Mucosa of gallbladder (tissue), 1 donor: Measurements from ENCODE around the gene LBHD1. TPM values are rescaled to one million over a fixed set of nuclear protein-coding genes. Genes with fewer than 3 reads are reported as not detected.
"Not testable (repeated sequence)": the region's sequence is repeated elsewhere in the genome, so short reads cannot be mapped to it uniquely, and the experiment has no call there.

ENCODE experiments used
- DNase-seq: peaks from one replicate; pipeline ENCODE4 v3.0.0-alpha.2; 2020; ENCODE audit warnings: low spot score
- total RNA-seq: library from RNA; stranded (reverse); gene quantifications from one replicate; pipeline ENCODE4 v1.2.1, GENCODE V29; 2021
- donor health status: DM: no; HTN: no; CAD: no.

LBHD1 gene
- total RNA-seq: 7.7 TPM

DNA sequence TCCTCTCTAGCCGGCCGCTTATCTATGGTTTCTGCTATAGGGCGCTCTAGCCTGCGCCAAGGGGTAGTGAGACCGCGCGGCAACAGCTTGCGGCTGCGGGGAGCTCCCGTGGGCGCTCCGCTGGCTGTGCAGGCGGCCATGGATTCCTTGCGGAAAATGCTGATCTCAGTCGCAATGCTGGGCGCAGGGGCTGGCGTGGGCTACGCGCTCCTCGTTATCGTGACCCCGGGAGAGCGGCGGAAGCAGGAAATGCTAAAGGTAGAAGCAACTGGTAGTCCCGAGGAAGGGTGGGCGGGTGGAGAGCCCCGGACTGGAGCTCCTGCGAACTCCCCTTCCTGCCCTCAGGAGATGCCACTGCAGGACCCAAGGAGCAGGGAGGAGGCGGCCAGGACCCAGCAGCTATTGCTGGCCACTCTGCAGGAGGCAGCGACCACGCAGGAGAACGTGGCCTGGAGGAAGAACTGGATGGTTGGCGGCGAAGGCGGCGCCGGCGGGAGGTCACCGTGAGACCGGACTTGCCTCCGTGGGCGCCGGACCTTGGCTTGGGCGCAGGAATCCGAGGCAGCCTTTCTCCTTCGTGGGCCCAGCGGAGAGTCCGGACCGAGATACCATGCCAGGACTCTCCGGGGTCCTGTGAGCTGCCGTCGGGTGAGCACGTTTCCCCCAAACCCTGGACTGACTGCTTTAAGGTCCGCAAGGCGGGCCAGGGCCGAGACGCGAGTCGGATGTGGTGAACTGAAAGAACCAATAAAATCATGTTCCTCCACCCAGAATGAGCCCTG is at the start of gene LBHD1, which contains the start of gene UQCC3:
TSS of gene LBHD1 (minus strand) at position 660 of the 782 bp plus-strand sequence. CDS start 2,236 bp downstream, outside the sequence.
TSS of gene UQCC3 (plus strand) at position 66 of the 782 bp plus-strand sequence. CDS start at position 139, 73 bp downstream.
- DNase-seq: peak; percentile 76

- no peak for DNase-seq
These were observed 47.4 kb upstream of the LBHD1 start for GRCh38 chr11:62719302-62719978.

DNA sequence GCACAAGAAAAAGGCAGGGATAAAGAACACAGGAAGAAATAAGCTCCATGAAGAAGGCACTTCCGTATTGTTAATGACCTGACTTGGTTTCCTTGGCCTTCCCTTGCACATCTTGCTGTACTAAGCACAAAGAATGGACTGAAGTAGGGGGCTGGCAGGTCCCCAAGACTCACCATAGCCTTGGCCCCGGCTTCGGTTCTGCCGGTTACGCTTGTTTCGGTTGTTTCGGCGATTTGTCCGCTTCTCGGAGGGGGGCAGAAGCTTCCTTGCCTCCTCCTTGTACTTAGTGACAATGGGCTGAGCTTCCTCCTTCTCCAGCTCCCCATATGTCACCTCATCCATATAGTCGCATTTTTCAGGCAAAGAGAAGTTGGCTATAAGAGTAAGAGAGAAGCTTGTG is 44.7 kb upstream of the LBHD1 start:
- no peak for DNase-seq

DNA sequence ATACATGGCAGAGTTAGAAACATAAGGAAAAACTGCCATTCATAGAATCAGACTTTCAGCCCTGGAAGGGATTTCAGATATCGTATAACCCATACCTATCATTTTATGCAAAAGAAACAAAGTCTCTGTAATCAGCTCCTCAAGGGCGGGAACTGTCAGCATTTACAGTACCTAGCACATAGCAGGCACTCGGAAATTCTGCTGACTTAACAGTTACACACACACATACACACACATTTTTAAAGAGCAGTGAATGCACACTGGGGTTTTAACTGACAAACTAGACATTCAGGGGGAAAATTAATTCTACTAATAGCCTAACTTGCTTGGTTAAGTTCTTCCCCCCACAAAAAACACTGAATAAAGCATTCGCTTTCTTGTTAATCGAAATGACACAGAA is 44.1 kb upstream of the LBHD1 start:
- no peak for DNase-seq

DNA sequence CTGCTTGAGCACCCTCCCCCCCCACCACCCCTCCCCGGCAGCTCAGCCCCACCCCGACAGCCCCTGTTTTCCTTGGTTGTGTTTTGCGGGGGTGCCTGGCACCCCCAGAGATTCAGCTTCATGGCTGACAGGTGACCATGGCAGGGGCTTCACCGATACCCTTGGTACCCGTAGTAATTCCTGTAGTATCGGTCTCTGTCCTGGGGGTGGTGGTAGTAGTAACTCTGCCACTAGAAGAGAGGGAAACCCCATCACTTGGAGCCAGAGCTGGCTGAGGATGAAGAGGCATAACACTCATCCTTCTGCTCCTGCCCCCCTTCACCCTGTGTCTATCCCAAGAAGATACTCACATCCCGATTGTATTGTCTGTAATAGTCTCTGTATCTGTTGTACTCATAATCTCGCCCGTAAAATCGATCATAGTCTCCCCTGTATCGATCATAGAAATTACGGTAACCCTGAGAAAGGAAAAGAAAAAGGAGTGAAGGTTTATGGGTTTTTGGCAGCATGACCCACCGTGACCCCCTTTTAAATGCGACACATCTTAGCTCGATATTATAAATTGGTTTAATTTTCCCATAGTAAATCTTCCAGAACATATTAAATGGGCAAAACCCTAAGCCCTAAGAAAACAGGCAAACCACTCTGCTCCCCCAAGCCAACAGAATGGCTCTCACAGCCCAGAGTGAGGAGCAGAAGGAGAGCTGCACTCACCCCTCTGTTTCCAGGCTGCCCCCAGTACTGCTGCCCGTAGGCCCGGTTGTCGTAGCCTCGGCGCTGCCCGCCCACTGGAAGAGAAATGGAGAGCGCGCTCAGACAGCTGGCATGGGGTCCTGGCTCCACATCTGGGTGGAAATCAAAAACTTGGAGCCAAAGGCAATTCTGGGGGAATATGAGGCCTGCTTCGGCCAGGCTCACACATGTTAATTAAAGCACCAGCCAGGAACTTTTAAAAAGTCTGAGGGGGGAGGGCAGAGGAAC is 43.4 kb upstream of the LBHD1 start:
- no peak for DNase-seq

- DNase-seq: peak; percentile 81
These were observed 41.3 kb upstream of the LBHD1 start for GRCh38 chr11:62713343-62713742.

GRCh38 chr11:62712861-62713260 is 40.8 kb upstream of the LBHD1 start:
- DNase-seq: no peak

DNA sequence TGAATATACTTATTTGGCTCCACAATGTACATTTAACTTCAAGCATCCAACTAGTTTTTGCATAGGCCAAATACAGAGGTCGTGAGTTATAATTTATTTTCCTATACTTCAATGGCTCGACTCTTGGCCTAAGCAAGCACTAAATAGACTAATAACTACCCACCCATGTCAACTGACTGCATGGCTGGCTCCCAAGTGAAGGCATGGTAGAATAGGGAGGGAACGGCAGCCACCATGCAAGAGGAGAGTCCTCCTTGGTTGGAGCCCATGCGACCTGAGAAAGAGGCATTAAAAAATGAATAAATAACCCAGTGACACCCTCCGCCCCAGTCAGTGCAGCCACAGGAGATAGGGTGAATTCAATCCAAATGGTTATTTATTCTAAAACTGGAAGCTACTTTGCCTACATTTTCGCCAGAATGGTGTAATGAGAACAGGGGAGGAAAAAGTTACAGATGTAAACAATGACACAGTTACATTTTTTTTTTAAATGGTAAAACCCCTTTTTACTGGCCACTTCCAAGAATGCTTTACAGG is 40.3 kb upstream of the LBHD1 start:
- no peak for DNase-seq

DNA sequence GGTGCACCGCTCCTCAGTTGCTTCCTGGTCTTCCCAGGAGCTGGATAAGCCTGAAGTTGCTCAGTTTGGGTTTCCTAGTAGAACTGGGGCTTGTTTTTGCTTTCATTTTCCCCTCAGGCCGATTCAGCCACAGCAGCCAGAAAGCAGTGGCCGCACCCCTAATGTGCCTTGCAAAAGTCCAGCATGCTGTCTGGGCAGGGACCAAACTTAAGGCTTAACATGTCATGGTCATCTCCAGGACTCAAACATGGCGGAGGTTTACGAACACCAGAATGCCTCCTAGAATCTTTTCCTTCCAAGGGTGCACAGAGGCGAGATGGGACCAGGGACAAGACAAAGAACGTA is 37.9 kb upstream of the LBHD1 start:
- DNase-seq: no peak

GRCh38 chr11:62709247-62710000 is 37.4 kb upstream of the LBHD1 start:
- DNase-seq: peak; percentile 98

DNA sequence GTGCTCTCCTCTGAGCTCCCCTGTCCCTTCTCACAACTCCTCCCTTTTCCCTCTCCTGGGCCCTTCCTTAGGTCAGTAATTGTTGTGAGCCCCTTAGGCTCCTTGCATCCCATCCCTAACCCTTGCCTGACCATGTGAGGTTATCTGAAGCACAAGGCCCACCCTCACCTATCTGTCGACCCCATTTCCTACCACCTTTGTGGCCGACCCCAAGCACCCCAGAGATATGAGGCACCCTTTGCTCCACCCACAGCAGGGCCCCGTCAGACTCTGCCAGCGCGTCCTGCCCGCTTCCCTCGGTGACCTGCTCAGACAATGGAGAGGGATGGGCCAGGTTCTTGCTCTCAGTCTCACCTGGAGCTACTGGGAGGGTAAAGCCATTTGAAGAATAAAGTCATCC is 36.7 kb upstream of the LBHD1 start:
- peak; percentile 54 for DNase-seq

GRCh38 chr11:62708392-62708791 is 36.3 kb upstream of the LBHD1 start:
- no peak for DNase-seq

- no peak for DNase-seq
These were observed 35.3 kb upstream of the LBHD1 start, which contains the start of the genes BSCL2 and GNG3 for GRCh38 chr11:62707277-62707861. TSS of gene BSCL2 (minus strand) at chr11:62707424. CDS start at chr11:62707195, 229 bp downstream. TSS of gene GNG3 (plus strand) at chr11:62707676. CDS start at chr11:62708296, 620 bp downstream.

DNA sequence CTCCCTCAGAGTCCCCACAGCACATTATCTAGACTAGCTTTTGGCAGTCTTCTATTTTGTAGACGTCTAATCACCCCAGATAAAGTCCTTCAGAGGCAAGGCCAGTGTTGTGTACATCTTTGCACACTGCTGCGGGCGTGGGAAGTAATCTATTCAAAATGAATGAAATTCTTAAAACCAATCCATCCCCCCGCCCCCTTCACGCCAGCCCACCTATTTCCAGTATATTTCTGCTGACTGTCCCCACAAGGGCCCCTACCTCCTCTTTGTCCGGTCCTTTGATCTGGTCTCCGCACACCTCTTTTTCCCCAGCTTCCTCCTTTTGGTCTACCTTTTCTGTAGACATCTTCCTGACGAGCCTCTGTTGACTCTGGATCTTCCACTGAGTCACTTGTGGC is 34.8 kb upstream of the LBHD1 start:
- DNase-seq: no peak

DNA sequence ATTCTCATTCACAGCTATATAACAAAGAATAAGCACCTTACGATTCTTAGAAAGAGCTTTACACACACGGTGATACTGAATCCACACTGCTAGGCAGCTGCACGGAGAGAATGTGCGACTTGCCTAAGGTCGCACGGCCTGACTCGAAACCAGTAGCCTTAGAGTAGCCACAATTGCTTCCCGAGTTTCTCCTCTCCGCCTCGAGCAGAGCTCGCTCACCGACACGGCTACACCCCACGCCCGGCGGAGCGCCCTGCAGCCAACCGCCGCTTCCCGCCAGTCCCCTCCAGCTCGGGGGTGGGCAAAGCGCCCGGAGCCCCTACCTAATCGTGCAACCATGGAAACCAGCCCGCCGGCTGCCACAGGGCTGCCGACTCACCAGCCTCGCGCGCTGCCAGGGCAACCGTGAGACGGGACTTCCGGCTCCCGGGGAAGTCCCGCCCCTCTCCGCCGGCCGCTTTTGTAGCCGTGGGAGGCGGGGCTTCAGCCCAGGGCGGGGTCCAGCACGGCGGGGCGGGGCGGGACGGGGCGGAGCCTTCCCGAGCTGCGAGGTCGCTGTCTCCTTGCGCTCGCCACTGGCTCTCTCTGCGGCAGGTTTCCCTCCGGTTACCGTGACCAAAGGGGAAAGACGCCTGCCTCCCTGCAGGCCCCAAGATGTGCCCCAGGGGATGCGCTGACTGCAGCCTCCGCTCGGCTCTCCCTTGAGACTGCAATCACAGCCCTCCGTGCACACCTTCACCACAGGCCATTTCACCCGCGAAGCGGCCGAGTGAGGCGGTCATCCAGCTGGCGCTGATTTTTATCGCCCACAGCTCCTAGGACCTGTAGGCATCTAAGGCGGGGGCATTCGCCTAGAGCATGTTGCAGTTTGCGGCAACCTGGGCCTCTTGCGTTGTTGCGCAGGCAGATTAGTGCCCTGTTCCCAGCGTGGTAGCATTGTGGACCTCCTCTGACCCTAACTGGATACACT is 34.1 kb upstream of the LBHD1 start:
- DNase-seq: peak; percentile 94

DNA sequence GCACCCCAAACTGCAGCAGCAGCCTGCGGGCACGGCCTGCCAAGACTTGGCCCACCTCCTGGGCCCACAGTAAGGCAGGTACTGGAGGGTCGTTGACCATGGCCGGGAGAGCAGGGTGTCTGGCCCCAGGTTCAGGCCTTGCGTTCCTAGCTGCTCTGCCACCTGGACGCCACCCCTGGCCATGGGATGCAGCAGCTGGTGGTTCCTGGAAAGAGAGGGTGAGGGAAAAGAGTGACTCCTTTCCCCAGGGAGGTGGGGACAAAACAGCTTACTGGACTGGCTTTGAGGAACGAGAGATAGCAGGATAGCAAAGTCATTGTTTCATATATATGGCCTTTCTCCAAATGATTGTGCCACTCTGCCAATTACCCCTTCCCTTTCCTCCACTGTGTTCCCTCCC is 33.3 kb upstream of the LBHD1 start:
- no peak for DNase-seq

- DNase-seq: not testable (repeated sequence)
These were observed 31.9 kb upstream of the LBHD1 start for GRCh38 chr11:62703921-62704320.

DNA sequence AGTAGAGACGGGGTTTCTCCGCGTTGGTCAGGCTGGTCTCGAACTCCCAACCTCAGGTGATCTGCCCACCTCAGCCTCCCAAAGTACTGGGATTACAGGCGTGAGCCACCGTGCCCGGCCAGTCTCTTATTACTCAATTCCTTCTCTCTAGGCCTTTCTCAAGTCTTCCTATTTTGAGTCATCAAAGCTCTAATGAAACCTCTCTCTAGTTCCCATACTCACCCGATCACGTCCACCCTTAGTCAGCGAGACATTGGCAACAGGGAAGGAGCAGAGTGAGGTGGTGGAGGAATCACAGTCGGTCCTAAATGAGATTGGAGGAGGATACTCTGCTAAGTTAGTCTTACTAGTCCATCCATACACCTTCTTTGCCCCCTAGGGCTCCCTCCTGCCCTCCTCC is 30.2 kb upstream of the LBHD1 start:
- no peak for DNase-seq
